Activated T-cell treated with anti-CD3 and anti-CD28 coated beads for 48 hours (primary cell): ENCODE data around the gene PEPD.

Source experiments
- DNase-seq: peaks from one replicate; pipeline ENCODE4 v3.0.0-alpha.2; 2020; ENCODE audit warnings: low read depth

PEPD gene

DNA sequence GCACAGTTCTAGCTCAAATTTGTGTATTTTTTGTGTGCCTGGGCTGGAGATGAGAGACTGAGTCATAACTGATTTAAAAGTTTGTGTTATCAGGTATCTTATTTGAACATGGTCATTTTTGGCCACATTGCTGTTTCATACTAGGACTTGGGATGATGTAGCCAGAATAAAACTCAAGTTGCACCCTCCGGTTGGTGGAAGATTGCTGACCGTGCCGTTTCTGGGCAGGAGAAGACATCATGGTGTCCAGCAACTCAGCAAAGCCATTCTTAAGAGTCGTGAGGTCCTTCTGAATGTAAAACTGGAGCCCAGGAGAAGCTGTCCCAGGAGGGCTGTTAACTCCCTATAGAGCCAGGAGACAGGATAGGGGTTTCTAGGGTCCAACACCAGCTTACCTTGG lies 140.5 kb downstream of the PEPD start:
- no peak for DNase-seq

DNA sequence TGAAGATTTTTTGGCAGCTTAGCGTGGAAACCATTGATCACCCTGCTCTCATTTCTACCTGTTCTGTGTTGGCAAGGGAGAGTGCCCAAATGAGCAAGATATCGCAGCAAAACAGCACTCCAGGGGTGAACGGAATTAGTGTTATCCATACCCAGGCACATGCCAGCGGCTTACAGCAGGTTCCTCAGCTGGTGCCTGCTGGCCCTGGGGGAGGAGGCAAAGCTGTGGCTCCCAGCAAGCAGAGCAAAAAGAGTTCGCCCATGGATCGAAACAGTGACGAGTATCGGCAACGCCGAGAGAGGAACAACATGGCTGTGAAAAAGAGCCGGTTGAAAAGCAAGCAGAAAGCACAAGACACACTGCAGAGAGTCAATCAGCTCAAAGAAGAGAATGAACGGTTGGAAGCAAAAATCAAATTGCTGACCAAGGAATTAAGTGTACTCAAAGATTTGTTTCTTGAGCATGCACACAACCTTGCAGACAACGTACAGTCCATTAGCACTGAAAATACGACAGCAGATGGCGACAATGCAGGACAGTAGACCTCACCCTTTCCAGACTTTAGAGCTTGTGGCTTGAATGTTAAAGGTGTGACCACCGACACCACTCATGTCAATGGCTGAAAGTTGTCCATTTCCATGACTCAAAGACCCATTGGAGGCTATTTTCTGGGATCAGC lies 142.3 kb downstream of the PEPD start:
- no peak for DNase-seq

DNA sequence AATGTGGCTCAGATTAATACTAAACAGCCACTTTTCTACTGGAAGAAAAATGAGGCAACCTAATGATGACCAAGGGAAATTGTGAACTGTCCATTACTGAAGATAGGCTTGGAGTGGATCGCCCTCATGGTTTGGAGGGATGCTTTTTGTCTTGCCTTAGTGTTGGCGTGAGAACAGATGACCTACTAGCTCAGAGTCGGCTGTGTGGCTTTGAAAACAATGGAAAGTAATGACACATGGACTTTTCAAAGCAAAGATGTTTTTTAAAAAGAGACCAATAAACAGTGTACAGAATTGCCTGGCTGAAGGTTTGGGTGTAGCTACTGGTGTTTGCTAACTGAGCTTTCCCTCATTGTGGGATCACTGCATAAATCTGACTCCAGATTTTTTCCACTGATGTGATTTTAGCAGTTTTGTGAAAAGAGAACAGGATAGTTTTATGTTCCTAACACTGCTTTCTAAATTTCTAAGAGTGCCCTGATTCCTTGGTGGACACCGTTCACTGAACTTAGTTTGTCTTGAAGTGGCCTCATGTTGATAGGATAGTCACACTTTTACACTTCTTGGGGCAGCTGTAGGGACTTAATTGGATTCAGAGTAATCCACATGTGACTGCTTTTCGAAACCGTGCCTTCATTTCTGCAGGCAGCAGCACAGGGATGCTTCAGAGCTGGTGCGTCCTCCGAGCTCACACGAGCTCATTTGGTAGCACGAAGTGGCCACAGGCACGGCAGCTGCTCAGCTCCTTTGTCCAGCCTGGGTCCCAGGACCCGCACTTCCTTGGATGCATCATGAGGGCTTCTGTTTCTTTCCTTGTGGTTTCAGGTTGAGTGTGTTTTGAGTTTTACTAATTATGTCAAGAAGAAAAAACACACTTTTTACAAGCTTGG lies 143.8 kb downstream of the PEPD start:
- no peak for DNase-seq

DNA sequence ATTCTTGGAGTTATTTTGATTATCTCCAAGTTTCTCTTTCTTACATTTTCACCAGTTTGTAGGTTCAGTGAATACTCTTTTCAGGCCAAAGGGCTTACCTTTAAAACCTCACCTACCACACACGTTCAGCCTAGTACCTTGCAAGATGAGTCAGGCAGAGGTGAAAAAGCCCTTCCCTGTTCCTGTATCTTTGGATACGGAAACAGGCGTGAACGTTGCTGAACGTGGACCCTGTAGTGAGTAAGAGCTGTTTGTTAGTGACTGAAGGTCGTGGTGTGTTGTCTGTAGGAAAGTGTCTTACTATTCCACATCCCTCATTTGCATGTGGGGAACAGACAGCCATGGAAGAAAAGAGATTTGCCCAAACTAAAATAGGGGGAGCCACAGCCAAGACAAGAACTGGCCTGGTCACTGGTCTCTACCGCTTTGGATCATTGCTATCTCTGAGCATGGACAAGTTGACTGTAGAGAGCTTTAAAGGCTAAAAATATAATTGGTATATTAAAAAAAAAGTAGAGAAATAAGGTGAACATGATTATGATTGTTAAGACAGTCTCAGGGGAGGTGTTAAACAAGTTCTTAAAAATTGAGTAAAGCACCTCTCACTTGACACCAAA lies 144.5 kb downstream of the PEPD start:
- no peak for DNase-seq

DNA sequence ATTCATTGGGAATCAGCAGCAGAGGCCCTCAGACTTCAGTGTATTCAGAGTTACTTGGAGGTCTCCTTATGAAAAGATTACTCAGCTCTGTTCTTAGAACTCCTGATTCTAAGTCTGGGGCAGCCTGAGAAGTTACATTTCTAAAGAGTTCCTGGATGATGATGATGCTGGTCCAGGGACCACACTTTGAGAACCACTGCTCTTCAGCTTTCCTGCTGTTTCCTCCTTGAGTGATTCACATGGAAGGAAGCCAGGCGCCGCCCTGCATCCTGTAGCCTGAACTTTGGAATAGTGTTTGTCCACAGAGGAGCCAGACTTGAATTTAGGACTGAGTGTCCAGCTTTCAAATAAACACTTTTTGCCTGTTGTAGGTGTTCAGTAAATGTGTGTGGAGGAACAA lies 145.2 kb downstream of the PEPD start:
- DNase-seq = no peak

DNA sequence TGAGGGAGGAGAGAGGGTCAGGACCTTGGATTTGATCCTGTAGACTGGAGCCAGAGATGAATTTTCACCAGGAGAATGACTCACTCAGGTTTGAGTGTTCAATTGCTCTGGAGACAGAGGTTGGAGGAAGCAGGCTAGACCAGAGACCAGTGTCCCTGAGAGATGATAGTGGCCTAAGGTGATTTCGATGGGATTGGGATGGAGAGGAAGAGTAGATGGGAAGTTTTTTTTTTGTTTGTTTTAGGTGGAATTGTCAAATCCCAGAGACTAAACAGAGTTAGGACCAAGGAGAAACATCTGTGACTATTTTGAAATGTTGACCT lies 145.8 kb downstream of the PEPD start:
- DNase-seq = no peak

DNA sequence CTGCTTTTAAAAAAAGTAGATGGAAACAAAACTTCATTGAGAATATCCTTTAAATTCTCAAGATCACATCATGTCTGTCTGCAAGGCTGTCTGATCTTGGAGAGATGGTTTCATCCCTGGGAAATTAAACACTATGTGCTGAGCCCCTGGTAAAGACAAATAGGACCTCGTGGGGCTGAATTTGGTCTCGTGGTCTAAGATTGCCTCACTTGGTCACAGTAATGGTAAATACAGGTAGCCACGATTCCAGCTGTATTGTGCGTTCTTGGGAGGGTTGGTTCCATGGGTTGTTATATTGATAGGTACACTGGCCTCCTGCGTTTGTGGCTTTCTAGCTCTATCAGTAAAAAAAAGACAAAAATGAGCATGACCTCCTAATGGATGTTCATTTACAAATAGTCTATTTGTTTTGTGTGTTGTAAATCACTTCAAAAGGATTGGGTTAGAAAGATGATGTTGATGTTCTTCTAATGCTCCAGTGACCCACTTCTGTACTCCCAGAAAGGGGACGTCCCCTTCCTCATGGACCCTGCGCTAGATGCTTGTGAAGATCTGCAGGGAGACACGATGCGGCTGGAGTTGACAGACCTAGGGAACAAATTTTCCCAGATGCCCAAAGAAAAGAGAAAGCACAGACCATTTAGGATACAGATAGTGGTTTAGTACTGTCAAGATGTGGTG lies 146.3 kb downstream of the PEPD start:
- DNase-seq = no peak

DNA sequence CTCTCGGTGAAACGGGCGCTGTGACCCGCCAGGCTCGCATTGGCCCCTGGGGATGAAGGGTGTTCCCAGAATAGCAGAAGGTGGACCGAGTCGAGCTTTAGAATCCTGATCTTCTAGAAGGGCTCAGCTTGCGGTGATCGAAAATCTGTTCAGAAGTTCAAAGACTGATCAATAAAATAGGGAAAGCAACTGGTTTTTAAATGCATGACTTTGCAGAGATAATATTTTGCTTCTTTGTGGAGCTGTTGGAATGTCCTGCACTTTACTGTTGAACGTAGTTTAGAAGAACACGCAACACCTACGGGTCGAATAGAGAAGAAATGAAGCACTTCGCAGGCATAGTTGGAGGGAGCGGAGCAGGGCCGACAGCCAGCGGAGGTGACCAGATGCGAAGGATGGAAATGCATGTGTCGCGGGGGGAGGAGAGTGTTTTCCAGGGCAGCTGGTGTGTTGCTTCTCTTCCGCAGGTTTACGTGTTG lies 147.3 kb downstream of the PEPD start:
- no peak for DNase-seq

DNA sequence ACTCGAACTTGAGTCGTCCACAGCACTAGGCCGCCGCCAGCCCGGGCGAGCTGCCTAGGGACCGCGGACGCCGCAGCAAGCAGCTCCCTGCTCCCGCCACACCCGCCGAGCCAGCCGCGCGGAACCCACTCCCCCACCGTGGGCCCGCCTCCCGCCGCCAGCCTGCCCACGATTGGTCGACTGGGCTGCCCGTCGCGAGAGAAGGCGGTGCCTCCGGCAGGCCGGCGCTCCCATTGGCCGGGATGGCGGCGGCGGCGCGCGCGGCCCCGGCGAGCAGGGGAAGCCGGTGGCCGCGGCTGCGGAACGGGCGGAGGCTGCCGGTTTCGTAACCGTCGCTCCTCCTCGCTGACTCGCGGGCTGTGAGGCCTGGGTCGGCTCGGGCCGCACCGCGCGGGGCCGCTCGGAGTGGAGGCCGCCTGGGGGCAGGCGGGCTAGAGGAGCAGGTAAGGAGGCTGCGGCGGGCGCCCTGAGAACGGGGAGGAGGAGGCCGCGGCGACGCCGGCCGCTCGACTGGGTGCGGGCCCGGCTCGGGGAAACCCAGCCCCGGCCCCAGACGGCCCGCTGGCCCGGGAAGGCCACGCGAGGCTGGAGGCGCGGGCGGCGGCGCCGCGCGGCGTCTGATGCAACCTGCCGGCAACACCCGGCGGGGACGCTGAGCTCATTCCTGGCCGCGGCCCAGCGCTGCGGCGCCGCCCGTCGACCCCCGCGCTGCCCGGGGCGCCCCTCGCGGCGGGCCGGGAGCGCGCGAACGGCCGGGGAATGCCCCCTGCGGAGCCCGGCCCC lies 147.9 kb downstream of the PEPD start, which contains the start of gene CEBPG:
CEBPG (plus strand) TSS at position 257 of the 783 bp plus-strand sequence. CDS start 5,531 bp downstream, outside the sequence.
- DNase-seq = peak; percentile 95

DNA sequence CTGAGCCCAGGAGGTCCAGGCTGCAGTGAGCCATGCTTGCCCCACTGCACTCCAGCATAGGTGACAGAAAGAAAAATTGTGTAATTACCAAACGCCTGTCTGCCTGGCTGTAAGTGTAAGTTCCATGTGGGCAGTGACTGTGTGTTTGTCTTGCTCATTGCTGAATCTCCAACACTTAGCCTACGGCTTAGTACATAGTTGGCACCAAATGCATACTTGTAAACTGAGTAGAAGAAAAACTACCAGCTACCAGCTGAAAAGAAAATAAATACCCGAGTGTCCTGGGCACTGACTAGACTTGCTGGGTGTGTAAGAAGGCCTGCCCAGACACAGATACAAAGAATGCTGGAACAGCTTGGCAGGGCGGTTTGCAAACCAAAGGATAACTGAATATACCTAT lies 150.8 kb downstream of the PEPD start:
- DNase-seq = no peak

DNA sequence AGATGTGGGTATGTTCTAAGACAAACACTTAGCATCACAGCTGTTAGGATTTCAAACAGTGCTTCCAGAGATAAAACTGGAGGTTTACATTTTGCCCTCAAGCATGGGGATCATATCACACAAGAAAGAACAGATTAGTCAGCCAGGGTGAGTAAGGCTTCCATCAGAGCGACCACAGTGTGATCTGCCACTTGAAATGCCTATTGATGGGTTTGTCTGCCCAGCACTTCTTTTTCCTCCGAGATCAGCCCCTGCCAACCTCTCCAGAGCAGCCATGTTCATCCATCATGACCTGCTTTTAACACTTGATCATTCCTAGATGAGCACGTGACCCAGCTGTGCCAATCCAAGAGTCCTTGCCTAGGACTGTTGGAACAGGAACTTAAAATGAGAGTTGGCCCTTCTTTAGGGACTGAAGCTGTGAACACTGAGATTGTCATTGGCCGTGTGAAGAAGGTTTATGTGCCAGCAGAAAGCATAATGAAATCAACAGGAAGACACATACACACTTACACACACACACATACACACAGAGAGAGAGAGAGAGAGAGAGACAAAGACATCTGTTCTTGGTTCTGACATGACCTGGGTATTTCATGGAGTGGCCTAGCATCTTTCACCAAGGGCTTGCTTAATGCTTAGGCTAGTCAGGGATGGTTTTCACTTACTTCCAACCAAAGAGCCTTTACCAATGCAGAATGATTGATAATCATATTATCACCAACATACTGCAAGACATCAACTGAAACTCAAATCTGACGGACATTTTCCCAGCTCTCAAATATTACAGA lies 153.3 kb downstream of the PEPD start:
- no peak for DNase-seq

DNA sequence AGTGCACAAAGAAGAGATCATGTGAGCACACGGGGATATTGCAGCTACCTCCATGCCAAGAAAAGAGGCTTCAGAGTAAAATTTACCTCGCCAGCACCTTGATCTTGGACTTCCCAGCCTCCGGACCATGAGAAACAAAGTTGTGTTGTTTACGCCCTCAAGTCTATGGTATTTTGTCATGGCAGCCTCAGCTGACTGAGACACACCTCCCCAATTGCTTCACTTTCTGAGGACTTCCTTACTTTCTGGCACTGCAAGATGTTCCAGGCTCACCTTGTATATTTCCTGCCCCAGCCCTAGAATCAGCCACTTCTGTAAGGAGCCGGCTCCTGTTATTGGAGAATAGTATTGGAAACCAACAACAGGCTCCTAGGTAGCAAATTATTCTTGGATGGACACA lies 154.7 kb downstream of the PEPD start:
- DNase-seq = no peak

DNA sequence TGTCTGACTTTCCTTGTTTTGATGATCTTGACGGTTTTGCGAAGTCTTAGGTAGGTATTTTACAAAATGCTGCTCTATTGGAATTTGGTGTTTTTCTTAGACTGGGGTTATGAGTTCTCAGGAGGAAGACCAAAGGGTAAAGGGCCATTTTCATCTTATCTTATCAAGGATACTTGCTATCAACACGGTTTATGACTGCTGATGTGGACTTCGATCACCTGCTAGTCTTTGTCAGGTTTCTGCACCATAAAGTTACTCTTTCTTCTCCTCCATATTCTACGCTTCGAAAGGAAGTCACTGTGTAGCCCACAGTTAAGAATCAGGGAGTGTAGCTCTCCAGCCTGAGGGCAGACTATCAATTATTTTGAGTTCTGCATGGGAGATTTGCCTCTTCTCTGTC lies 155.5 kb downstream of the PEPD start:
- no peak for DNase-seq

DNA sequence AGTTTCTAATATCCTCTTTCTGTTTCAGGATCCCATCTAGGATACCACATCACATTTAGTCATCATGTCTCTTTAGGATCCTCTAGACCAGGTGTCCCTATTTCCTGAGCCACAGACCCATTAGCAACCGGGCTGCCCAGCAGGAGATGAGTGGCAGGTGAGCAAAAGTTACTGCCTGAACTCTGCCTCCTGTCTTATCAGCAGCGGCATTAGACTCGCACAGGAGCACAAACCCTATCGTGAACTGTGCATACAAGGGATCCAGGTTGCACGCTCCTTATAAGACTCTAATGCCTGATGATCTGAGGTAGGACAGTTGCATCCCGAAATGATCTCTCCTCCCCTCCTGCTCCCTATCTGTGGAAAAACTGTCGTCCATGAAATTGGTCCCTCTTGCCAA lies 155.9 kb downstream of the PEPD start:
- DNase-seq = no peak

DNA sequence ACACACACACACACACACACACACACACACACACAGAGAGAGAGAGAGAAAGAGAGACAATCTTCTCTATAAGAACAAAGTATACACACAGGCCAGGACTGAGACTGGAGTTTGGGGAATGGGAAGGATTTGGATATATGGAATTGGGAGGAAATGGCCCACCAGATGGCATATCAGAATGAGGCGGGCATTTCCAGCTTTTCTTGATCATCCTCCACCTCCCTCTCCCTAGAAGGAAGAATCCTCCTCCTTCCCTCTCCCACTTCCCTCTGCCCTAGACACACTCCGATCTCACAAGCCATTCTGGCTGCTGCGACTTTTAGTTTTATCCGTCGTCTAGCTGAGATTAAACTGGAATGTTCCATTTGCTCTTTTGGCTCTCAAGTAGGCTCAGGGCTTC lies 158.1 kb downstream of the PEPD start:
- DNase-seq = no peak

DNA sequence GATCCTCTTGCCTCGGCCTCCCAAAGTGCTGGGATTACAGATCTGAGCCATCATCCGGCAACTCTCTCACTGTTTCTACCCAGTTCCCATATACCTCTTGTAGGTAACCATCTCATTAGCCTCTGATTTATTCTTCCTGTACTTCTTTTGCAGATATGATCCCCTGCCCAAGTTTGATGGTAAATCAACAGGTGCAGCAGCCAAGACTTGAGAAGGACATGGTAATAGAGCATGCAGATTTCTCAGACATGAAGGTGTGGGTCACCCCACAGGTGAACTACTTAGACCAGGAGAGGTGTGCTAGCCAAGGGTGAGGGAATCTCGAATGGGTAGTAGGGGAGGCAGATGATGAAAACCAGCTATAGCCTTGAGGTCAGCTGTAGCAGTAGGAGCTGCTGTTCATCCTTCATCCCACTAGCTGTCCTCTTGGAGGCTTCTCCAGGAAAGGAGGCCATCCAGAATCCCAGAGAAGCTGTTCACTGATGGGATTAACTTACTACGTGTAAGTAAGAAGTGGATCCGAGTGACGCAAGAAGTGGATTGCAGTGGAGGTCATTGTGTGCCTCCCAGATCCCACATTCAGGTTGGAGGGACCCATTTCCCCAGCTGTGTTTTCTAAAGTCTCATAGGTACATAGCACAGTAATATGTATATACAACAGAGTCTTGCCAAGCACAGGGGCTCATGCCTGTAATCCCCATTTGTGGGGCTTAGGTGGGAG lies 158.9 kb downstream of the PEPD start:
- DNase-seq = no peak

DNA sequence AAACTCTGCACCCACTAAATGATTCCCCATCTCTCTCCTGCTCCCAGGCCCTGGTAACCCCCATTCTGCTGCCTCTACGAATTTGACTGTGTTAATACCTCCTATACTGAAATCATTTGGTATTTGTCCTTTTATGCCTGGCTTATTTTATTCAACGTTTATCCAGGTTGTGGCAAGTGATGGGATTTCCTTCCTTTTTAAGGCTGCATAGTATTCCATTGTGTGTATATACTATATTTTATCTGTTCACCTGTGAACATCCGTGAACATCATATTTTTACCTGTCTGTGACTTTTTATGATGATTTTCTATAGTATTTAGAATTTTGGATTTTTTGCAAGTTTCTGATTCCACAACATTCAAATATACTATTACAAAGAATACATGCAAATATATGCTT lies 162.0 kb downstream of the PEPD start:
- DNase-seq = no peak

DNA sequence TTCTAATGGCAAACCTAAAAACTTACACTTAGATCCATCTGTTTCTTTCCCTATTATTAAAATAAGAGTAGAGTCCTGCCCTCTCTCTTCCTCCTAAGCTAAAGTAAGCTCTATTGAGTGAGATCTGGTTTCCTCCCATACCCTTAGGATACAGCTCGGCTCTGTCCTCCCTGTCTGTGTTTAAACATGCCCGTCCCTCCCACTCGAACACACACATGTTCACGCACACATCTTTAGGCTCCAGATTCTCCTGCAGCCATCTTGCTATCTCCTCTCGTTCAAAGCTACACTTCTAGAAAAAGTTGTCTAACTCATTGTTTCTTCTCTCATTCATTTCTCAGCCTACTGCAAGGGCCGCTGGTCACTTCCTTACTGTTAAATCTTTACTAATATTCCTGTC lies 163.2 kb downstream of the PEPD start:
- no peak for DNase-seq

DNA sequence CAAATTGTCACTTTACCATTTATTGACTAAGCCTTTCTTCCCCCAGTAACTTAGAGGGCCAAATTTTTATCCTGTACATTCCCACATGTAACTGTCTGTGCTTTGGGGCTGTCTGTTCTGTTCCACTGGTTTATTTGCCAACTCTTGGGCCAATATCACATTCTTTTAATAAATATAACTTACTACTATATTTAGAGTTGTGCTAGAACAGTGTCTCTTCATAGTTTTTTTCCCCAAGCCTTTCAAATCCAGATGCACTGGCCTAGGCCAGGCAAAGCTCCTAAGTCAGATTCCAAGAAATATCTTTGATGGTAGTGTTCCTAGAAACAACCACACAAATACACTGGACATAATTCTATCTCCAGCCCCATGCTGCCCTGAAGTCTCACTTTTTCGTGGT lies 164.0 kb downstream of the PEPD start:
- DNase-seq = no peak

DNA sequence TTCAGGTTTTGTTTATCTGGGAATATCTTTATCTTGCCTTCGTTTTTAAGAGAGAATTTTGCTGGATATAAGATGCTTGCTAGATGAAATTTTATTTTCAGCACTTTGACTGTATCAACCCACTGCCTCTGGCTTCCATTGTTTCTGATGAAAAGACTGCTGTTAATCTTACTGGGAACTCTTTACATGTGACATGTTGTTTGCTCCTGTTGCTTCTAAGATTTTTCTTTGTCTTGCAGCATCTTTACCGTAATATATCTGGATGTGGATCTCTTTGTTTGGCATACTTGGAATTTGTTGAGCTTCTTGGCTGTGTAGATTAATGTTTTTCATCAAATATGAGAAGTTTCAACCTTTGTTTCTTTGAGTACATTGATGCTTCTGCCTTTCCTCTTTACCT lies 166.1 kb downstream of the PEPD start:
- DNase-seq = no peak
